GM10248 (cell line): ENCODE data around the gene RNF144B.

Experiments
- CTCF ChIA-PET: fragments of 300-600 bp; sonication (Branson Sonifier 250); formaldehyde crosslinking; extraction: SDS; loops from one replicate; lab custom pipeline; 2021; ENCODE audit warnings: antibody characterized with exemption; lab: Yijun Ruan, JAX
- POLR2A ChIA-PET: fragments of 350-650 bp; sonication (Branson Sonifier 250); formaldehyde crosslinking; extraction: SDS; loops from one replicate; lab custom pipeline; 2020; ENCODE audit warnings: antibody characterized with exemption; lab: Yijun Ruan, JAX
- DNase-seq: peaks from one replicate; pipeline ENCODE4 v3.0.0; 2012; ENCODE audit errors: extremely low spot score
- CTCF ChIP-seq: IDR thresholded peaks from 2 replicates; pipeline ENCODE4 v1.5.1; 2012; ENCODE audit warnings: mild to moderate bottlenecking, low read depth; ENCODE audit errors: extremely low read depth, missing control alignments, control extremely low read depth

RNF144B gene

GRCh38 chr6:18441251-18441979 is 54.3 kb downstream of the RNF144B start:
- POLR2A ChIA-PET = no interaction called here

GRCh38 chr6:18444111-18444510 is 57.0 kb downstream of the RNF144B start:
- DNase-seq = no peak
- no peak for TF ChIP-seq CTCF
- POLR2A ChIA-PET = no interaction called here
- CTCF ChIA-PET = no interaction called here

More at GRCh38 chr6:18441251-18441979, 54.3 kb downstream of the RNF144B start:
- DNase-seq = no peak
- CTCF ChIA-PET = interaction anchor here (0.6 kb wide), 1 partner anchor 1685 kb away, joined by 4 read pairs; no protein-coding TSS in a partner anchor
- TF ChIP-seq CTCF = no peak

- CTCF ChIA-PET = no interaction called here
- no peak for TF ChIP-seq CTCF
- POLR2A ChIA-PET = no interaction called here
- no peak for DNase-seq
Measured at GRCh38 chr6:18445228-18445627, 58.1 kb downstream of the RNF144B start.

GRCh38 chr6:18446771-18447170 is 59.6 kb downstream of the RNF144B start:
- ChIA-PET POLR2A (no interaction called here), CTCF (no interaction called here)
- no peak for DNase-seq

GRCh38 chr6:18447552-18447951 is 60.4 kb downstream of the RNF144B start:
- DNase-seq = no peak
- POLR2A ChIA-PET = no interaction called here
- no peak for TF ChIP-seq CTCF
- CTCF ChIA-PET = no interaction called here

More at GRCh38 chr6:18446771-18447170, 59.6 kb downstream of the RNF144B start:
- no peak for TF ChIP-seq CTCF

- no peak for DNase-seq
- TF ChIP-seq CTCF = no peak
- ChIA-PET POLR2A (no interaction called here), CTCF (no interaction called here)
Measured at GRCh38 chr6:18451756-18452155, 64.6 kb downstream of the RNF144B start.
